GM18861 (cell line): ENCODE data around the gene SLC9A3.

ENCODE experiments used
- ATAC-seq: cut with Tn5 transposase; IDR thresholded peaks from one replicate; pipeline ENCODE4 v1.9.1; 2021; ENCODE audit not compliant: unreplicated experiment

The SLC9A3 gene

GRCh38 chr5:539469-540070, 15.3 kb upstream of the SLC9A3 start:
- no peak for ATAC-seq

DNA sequence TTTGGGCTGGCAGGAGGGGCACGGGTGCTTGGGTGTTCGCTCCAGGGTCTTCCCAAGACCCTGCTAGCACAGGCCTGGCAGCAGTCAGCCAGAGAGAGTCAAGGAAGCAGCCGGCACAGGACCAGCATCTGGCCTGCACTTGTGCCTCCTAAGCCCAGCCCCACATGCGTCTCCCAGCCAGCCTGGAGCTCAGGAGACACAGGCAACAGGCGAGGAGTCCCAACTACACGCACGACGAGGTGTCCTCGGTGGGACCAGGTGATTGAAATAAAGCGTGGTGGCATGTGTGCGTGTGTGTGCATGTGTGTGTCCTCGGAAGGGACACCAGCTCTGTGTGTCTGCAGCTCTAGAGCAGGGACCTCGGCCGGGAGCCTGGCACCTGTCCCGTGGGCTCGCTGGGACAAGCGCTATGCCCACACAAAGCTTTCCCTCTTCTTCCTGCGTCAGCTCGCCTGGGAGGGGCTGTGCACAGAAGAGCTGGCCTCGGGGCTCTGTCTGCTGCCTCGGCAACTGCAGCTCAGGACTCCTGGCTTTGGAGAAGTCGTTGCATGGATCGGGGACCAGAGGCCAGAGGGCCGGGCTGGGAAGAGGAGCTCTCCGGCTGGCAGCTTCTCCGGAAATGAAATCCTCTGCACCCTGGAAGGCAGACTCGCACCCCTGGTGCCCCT, 14.7 kb upstream of the SLC9A3 start:
- no peak for ATAC-seq

DNA sequence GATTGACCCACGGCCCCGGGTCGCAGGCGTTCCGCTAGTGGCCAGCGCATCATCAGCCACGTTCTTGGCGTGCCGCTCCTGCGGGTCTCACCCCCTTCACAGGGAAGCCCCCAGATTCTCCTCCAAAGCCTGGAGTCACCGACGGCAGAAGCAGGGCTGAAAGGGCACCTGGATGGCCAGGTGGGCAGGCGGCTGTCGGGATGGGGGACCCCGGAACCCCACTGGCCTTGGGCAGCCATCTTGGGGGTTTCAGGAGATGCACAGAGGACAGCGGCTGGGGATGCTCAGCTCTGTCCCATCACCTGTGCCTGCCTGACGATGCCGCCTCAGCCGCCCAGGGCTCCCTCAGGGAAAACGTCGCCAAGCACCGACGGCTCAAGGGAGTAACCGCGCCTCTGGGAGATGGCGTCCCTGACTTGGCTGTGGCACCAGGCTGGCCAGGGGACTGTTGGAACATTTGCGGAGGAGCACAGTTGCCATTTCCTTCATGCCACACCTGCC, 14.1 kb upstream of the SLC9A3 start:
- no peak for ATAC-seq

- no peak for ATAC-seq
These were observed 13.4 kb upstream of the SLC9A3 start for GRCh38 chr5:537621-538071.

DNA sequence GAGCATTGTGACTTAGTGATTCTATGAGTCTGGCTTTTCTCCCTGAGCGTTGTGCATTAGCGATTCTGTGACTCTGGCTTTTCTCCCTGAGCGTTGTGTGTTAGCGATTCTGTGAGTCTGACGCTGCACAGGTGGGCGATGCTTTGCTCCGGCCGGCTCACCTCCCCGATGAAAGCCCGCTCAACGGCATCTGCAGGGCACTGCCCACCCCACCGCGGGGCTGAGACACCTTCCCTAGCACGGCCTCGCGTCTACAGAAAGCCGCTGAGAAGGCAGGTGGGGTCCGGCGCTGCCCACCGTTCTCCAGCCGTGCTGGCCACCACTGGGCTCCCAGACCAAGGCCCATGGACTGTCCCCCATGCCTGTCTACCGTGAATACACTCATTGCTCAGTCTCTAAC, 12.8 kb upstream of the SLC9A3 start:
- no peak for ATAC-seq

DNA sequence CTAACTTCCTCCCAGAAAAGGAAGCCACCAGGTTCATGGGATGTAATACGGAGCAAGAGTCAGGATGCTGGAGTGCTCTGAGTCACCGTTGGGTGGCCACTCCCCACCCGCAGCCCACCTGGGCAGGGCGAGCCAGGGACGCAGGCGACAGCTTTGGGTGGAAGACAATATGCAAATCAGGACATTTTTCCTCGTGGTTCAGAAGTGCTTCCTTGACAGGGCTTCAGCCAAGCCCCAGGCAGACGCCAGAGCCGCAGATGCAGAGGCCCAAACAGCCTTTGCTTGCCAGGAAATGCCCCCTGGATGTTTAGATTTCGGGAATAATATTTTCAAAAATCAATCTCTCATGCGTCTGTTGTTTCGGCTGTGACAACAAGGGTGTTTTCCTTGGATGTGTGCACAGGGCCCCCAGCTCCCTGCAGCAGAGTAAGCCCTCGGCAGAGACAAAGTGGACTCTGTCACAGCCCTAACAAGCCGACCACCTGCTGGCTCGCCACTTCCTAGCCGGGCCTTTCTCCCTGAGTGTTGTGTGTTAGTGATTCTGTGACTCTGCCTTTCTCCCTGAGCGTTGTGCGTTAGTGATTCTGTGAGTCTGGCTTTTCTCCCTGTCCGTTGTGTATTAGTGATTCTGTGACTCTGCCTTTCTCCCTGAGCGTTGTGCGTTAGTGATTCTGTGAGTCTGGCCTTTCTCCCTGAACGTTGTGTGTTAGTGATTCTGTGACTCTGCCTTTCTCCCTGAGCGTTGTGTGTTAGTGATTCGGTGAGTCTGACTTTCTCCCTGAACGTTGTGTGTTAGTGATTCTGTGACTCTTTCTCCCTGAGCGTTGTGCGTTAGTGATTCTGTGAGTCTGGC, 11.8 kb upstream of the SLC9A3 start:
- ATAC-seq = no peak

DNA sequence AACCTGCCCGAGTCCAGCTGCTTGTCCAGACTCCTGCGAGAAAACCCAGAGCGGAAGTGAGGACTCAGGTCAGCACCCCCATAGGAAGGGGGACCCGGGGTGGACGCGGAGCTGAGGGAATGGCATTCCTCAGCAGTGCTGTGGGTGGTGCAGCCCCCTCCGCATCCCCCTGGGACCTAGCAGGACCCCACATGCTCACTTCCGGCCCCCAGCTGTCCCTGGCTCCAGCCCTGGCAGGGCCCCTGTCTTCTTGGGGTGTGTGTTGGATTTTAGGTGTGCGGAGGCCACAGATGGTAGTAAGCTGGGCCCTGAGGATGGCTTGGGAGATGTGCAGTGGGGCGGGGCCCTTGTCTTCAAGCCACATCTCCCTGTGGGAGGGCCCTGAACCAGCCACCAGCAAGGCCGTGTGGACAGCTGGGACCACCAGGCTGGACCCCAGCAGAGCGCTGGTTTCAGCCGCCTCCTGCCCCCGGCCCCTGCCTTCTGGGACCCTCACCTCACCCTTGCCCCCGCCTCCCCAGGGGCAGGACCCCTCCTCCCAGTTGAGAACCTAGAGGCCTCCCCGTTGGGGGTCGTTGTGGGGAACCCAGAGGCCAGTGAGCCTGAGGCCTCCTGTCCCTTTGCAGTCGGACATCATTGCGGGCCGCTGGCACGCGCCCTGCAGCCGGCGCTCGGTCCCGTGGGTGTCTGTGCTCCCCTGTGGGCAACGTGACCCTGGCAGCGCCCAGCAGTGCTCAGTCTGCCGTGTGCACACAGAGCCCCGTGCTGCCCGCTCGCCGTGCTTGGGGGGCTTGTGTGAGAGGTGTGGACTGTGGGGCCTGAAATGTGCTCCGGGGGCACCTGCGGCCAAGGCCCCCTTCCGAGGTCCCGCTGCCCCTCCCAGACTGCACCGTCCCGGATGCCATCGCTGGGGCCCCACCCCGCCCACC, 10.8 kb upstream of the SLC9A3 start:
- ATAC-seq = no peak

GRCh38 chr5:533955-534742, 9.9 kb upstream of the SLC9A3 start:
- no peak for ATAC-seq

DNA sequence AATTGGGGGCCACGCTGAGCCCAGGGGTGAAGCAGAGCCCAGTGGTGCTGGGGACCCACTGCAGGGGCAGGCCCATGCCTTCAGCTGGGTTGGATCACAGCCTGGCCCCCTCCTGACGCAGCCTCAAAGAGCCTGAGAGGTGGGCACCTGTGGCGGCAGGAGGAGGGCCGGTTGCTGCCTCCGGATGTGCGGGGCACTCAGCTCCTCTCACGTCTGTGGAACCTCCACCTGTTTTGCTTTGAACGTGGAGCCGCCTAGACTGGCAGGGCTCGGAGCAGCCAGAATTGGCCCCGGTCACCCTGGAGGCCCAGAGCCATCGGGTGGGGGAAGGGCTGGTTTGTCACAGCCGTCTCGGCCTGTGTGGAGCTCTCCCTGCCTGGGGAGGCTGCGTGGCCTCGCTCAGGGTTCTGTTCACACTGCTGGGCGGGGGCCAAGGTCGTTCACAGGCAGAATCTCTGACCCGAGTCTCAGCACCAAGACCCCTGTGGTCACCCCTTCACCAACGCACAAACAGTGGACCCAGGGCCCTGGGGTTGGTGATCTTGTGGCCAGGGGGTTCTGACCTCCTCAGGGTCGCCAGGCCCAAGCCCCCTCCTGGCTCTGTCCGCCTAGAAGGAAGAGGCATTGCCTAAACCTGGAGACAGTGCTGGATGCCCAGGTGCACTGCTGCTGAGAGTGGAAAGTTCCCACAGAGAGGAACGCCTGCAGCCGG, 9.2 kb upstream of the SLC9A3 start:
- ATAC-seq = no peak

DNA sequence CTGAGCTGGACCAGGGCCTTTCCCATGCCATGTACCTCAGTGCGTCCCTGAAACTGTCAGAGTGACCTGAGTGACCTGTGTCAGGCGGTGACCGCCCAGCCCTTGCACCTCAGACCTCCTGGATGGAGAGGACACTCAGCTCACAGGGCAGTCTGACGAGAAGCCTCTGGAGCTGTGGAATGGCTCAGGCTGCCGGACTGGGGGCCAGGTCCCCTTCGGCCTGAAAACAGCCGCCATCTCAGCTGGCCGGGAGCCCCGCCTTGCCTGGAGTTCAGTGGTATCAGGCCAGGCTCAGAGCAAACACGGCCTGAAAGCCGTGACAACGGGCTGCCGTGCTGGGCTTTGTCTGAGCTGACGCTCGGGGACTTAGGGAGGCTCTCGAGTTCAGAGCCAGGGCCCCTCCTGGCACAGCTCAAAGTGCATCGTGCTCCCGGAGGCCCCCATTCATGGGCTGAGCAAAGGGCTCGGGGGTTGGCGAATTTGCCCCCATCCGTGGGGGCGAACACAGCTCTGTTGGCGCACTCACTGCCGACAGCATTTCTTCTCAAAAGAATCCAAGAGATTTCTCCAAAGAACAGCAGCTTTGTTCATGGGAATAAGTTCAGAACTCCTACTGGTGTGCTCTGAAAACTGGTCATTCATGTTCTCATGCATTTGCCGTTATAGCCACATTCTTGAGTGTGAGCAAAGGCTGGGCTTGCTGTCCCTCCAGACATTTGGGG, 8.4 kb upstream of the SLC9A3 start:
- ATAC-seq = no peak

- no peak for ATAC-seq
These were observed 7.6 kb upstream of the SLC9A3 start for GRCh38 chr5:531749-532315.

- ATAC-seq = no peak
These were observed 7.0 kb upstream of the SLC9A3 start for GRCh38 chr5:531101-531748.

- no peak for ATAC-seq
These were observed 6.0 kb upstream of the SLC9A3 start for GRCh38 chr5:530001-530955.

- ATAC-seq = no peak
These were observed 4.6 kb upstream of the SLC9A3 start for GRCh38 chr5:528629-529511.
